OCI-LY3 (cell line): ENCODE data around the gene COG6.

Source experiments
- CTCF ChIP-seq: fragments of 200-600, 300-600 bp; sonication (generic); IDR thresholded peaks from 2 replicates; pipeline ENCODE4 v1.5.1; 2014; ENCODE audit warnings: antibody characterized with exemption, low read length, low read depth
- EZH2phosphoT487 ChIP-seq: fragments of 200-600 bp; shearing (Covaris generic); IDR thresholded peaks from 2 replicates; pipeline ENCODE4 v1.6.1; 2018; ENCODE audit warnings: antibody characterized with exemption, mixed run types, low read depth

- TF ChIP-seq CTCF (no peak), EZH2phosphoT487 (no peak)
Observed at GRCh38 chr13:39663958-39664357, 8.5 kb downstream of the COG6 start.
